OCI-LY1 (cell line): ENCODE data around the gene CMTM8.

ENCODE experiments used
- H2AFZ ChIP-seq: fragments of 200-600 bp; sonication (generic), shearing (Covaris generic); 2 replicates; pipeline ENCODE4 v1.6.0; 2014; ENCODE audit warnings: antibody characterized with exemption, mild to moderate bottlenecking, low read length
- H3F3A ChIP-seq: fragments of 200-600 bp; sonication (generic), shearing (Covaris generic); 2 replicates; pipeline ENCODE4 v1.6.0; 2014; ENCODE audit warnings: mild to moderate bottlenecking, antibody characterized with exemption, low read length, moderate library complexity; ENCODE audit not compliant: insufficient read depth
- H3K27ac ChIP-seq: fragments of 200-600 bp; sonication (generic); 2 replicates; pipeline ENCODE4 v1.5.1; 2014; ENCODE audit warnings: low read length, mixed run types, mild to moderate bottlenecking, low read depth; ENCODE audit not compliant: poor library complexity, severe bottlenecking
- H3K27me3 ChIP-seq: fragments of 200-600 bp; sonication (generic); 2 replicates; pipeline ENCODE4 v1.6.0; 2014; ENCODE audit warnings: antibody characterized with exemption, mild to moderate bottlenecking, low read length, moderate library complexity; ENCODE audit not compliant: insufficient read depth
- H3K36me3 ChIP-seq: fragments of 200-600 bp; sonication (generic); 2 replicates; pipeline ENCODE4 v1.6.1; 2014; ENCODE audit warnings: mild to moderate bottlenecking, antibody characterized with exemption, low read length, moderate library complexity, mixed read lengths; ENCODE audit not compliant: insufficient read depth
- H3K4me1 ChIP-seq: fragments of 200-600 bp; sonication (generic); 2 replicates; pipeline ENCODE4 v1.5.1; 2014; ENCODE audit warnings: mild to moderate bottlenecking, low read length, moderate library complexity; ENCODE audit not compliant: insufficient read depth, severe bottlenecking
- H3K4me2 ChIP-seq: fragments of 200-600 bp; sonication (generic), shearing (Covaris generic); 2 replicates; pipeline ENCODE4 v1.6.1; 2014; ENCODE audit warnings: low read length
- H3K4me3 ChIP-seq: fragments of 200-600 bp; sonication (generic); 2 replicates; pipeline ENCODE4 v1.5.1; 2014; ENCODE audit warnings: low read length, low read depth, mild to moderate bottlenecking, mixed read lengths; ENCODE audit not compliant: poor library complexity, severe bottlenecking
- H3K79me2 ChIP-seq: fragments of 200-600 bp; shearing (Covaris generic); 2 replicates; pipeline ENCODE4 v1.6.1; 2016; ENCODE audit warnings: mixed run types, low read length, mixed read lengths; ENCODE audit not compliant: insufficient read depth
- H3K9ac ChIP-seq: fragments of 200-600 bp; sonication (generic), shearing (Covaris generic); 2 replicates; pipeline ENCODE4 v1.6.1; 2014; ENCODE audit warnings: mild to moderate bottlenecking, low read length, mixed read lengths
- H3K9me2 ChIP-seq: fragments of 200-600 bp; sonication (generic), shearing (Covaris generic); 2 replicates; pipeline ENCODE4 v1.6.1; 2014; ENCODE audit warnings: low read depth, mild to moderate bottlenecking, low read length, mixed read lengths
- H3K9me3 ChIP-seq: fragments of 200-600 bp; shearing (Covaris generic); 2 replicates; pipeline ENCODE4 v1.6.1; 2014; ENCODE audit warnings: low read length, mixed read lengths
- H4K20me1 ChIP-seq: fragments of 200-600 bp; sonication (generic), shearing (Covaris generic); 2 replicates; pipeline ENCODE4 v1.6.0; 2016; ENCODE audit warnings: mild to moderate bottlenecking, low read length; ENCODE audit not compliant: insufficient read depth
- EZH2 ChIP-seq: fragments of 200-600 bp; sonication (generic), shearing (Covaris generic); IDR thresholded peaks from 2 replicates; pipeline ENCODE4 v1.8.0; 2017; ENCODE audit warnings: borderline replicate concordance, mixed run types, mild to moderate bottlenecking, antibody characterized with exemption, low read length, moderate library complexity, mixed read lengths
- TF ChIP-seq, protein P1 (sequence below): fragments of 200-600 bp; sonication (generic), shearing (Covaris generic); IDR thresholded peaks from 2 replicates; pipeline ENCODE4 v1.5.1; 2017; ENCODE audit warnings: mild to moderate bottlenecking, antibody characterized with exemption, low read length, moderate library complexity, mixed read lengths

Gene CMTM8

DNA sequence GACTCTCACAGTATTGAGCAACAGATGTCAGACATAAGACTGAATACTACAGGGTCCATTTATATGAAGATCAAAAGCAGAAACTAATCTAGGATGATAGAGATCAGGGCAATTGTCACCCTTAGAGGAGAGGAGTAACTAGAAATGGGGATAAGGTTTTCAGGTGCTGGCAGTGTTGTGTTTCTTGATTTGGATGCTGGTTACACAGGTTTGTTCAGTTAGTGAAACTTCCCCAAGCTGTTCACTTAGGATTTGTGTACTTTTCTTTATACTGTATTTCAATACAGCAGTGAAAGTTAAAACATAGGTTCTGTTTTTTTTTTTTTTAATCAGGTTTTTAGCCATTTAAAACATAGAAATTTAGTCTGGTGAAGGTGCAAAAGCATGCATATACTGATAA lies 114.1 kb downstream of the CMTM8 start:
- Histone ChIP-seq H4K20me1 (no peaks in the 10 kb centered on the region), H3K4me1 (peaks cover 15% of the 10 kb centered on the region), H3K9me3 (no peaks in the 10 kb centered on the region)

DNA sequence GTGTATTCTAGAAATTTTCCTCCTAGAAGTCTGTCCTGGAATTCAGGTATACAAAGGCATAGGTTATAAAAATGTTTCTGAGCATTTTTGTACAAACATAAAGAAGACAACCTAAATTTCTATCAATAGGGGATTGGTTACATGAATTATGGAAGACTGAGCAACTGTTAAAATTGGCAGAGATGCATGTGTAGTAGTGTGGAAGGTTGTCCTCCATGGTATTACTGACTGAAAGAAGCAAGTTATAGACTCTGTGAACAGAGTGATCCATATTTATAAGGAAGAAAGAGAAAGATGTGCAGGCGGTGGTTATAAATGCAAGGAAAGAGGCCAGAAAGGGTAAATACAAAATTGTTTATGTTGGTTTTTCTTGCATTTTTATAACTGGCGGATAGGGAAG lies 114.9 kb downstream of the CMTM8 start:
- Histone ChIP-seq H3K4me1 (peaks cover 10% of the 10 kb centered on the region), H3F3A (no peaks in the 10 kb centered on the region), H4K20me1 (no peaks in the 10 kb centered on the region), H3K27me3 (no peaks in the 10 kb centered on the region), H3K36me3 (no peaks in the 10 kb centered on the region), H3K9ac (no peak overlapping the region), H3K4me3 (no peak overlapping the region), H2AFZ (no peak overlapping the region), H3K4me2 (no peak overlapping the region), H3K9me3 (no peaks in the 10 kb centered on the region), H3K79me2 (no peaks in the 10 kb centered on the region), H3K27ac (no peak overlapping the region), H3K9me2 (no peaks in the 10 kb centered on the region)
- TF ChIP-seq, protein P1, sequence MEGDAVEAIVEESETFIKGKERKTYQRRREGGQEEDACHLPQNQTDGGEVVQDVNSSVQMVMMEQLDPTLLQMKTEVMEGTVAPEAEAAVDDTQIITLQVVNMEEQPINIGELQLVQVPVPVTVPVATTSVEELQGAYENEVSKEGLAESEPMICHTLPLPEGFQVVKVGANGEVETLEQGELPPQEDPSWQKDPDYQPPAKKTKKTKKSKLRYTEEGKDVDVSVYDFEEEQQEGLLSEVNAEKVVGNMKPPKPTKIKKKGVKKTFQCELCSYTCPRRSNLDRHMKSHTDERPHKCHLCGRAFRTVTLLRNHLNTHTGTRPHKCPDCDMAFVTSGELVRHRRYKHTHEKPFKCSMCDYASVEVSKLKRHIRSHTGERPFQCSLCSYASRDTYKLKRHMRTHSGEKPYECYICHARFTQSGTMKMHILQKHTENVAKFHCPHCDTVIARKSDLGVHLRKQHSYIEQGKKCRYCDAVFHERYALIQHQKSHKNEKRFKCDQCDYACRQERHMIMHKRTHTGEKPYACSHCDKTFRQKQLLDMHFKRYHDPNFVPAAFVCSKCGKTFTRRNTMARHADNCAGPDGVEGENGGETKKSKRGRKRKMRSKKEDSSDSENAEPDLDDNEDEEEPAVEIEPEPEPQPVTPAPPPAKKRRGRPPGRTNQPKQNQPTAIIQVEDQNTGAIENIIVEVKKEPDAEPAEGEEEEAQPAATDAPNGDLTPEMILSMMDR, result no peak
- no peak for TF ChIP-seq EZH2

More for the DNA sequence above, 114.1 kb downstream of the CMTM8 start:
- Histone ChIP-seq H3F3A (no peaks in the 10 kb centered on the region), H3K27me3 (no peaks in the 10 kb centered on the region), H2AFZ (no peak overlapping the region), H3K4me3 (no peak overlapping the region), H3K4me2 (no peak overlapping the region), H3K27ac (no peak overlapping the region), H3K9ac (no peak overlapping the region), H3K9me2 (no peaks in the 10 kb centered on the region), H3K36me3 (no peaks in the 10 kb centered on the region), H3K79me2 (no peaks in the 10 kb centered on the region)
- TF ChIP-seq EZH2, result no peak

DNA sequence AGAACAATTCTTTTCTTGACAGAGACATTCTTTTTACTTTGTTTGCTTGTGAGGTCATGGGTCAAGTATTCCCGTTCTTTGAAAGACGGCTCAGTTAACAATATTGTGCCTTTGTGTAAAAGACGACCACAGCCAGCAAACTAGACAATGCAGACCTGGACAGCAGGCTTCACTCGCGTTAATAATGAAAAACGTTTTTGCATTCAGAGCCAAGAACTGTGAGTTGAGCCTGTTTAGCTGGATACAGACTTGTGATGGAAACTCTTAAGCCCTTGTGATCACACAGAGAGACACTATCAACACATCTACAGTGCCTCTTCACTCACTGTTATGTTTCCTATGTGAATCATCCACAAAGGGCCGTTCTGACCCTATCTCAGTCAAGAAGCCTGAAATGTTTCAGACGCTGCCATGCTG lies 115.9 kb downstream of the CMTM8 start:
- H3K4me1 ChIP-seq, result peaks cover 8% of the 10 kb centered on the region
- no peak overlapping the region for H3K27ac ChIP-seq
- H3K9ac ChIP-seq, result no peak overlapping the region
- no peaks in the 10 kb centered on the region for H3K79me2 ChIP-seq
- no peak overlapping the region for H2AFZ ChIP-seq
- no peaks in the 10 kb centered on the region for H3F3A ChIP-seq
- TF ChIP-seq, protein P1, result no peak
- no peak for TF ChIP-seq EZH2
- H3K36me3 ChIP-seq, result no peaks in the 10 kb centered on the region
- no peaks in the 10 kb centered on the region for H4K20me1 ChIP-seq
- no peak overlapping the region for H3K4me2 ChIP-seq
- no peaks in the 10 kb centered on the region for H3K27me3 ChIP-seq
- H3K9me2 ChIP-seq, result no peaks in the 10 kb centered on the region
- no peak overlapping the region for H3K4me3 ChIP-seq
- H3K9me3 ChIP-seq, result no peaks in the 10 kb centered on the region

DNA sequence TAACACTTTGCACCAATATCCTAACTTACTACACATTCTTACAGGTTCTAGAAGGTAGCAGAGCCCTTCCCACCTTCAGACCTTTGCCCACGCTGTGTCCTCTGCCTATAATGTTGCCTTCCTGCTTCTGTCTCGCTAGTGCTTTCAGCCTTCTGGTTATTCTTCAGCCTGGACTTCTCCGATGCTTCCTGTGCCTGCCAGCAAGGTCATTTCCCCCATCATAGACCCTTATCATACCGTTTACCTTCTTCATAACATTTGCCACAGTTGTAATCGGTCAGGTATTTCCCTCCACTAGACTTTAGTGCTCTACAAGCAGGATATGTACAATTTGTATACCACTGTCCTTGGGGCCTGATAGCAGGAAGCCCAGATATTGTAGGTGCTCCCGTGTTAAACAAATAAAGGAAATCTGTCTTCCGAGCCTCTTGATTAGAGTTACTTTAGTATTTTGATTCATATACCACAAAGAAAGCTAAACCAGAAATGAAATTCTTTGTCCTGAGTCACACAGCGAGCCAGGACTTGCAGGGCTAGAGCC lies 117.3 kb downstream of the CMTM8 start:
- Histone ChIP-seq H3K9me2 (no peaks in the 10 kb centered on the region), H3K4me3 (no peak overlapping the region), H3K9ac (no peak overlapping the region), H3K9me3 (no peaks in the 10 kb centered on the region), H3F3A (no peaks in the 10 kb centered on the region), H3K27ac (no peak overlapping the region), H4K20me1 (no peaks in the 10 kb centered on the region), H3K4me2 (no peak overlapping the region), H3K79me2 (no peaks in the 10 kb centered on the region), H3K36me3 (no peaks in the 10 kb centered on the region), H3K4me1 (peaks cover 8% of the 10 kb centered on the region), H3K27me3 (no peaks in the 10 kb centered on the region), H2AFZ (no peak overlapping the region)
- TF ChIP-seq, protein P1, result no peak
- no peak for TF ChIP-seq EZH2
